ENCODE measurements around the gene EYA2. TPM values are rescaled to one million over a fixed set of nuclear protein-coding genes. Genes with fewer than 3 reads are reported as not detected.

The EYA2 gene
- total RNA-seq, 1 donor from 2014 or later, result 1.3 TPM

GRCh38 chr20:47178851-47179250, 284.2 kb downstream of the EYA2 start:
- Mint-ChIP-seq H3K9me3 (peaks cover 7% of the 10 kb centered on the region), H3K27ac (ENCODE audit: unreplicated experiment) (no peak overlapping the region), H3K27me3 (ENCODE audit: low read depth) (no peaks in the 10 kb centered on the region), H3K36me3 (ENCODE audit: low read depth) (peaks cover 3% of the 10 kb centered on the region), H3K4me1 (peaks cover 4% of the 10 kb centered on the region), H3K4me3 (no peak overlapping the region)
- TF ChIP-seq CTCF (conservative IDR thresholded peaks at IDR 0.05), result no peak
- DNase-seq (ENCODE audit: low read depth, low spot score), result no peak

GRCh38 chr20:47179267-47179666, 284.6 kb downstream of the EYA2 start:
- peaks cover 3% of the 10 kb centered on the region for H3K36me3 Mint-ChIP-seq (ENCODE audit: low read depth)
- no peak for TF ChIP-seq CTCF (conservative IDR thresholded peaks at IDR 0.05)
- no peak overlapping the region for H3K27ac Mint-ChIP-seq (ENCODE audit: unreplicated experiment)
- peaks cover 7% of the 10 kb centered on the region for H3K9me3 Mint-ChIP-seq
- no peaks in the 10 kb centered on the region for H3K27me3 Mint-ChIP-seq (ENCODE audit: low read depth)
- H3K4me1 Mint-ChIP-seq, result peaks cover 4% of the 10 kb centered on the region
- H3K4me3 Mint-ChIP-seq, result no peak overlapping the region
- DNase-seq (ENCODE audit: low read depth, low spot score), result no peak

- Mint-ChIP-seq H3K4me3 (no peak overlapping the region), H3K27me3 (ENCODE audit: low read depth) (no peaks in the 10 kb centered on the region), H3K9me3 (peaks cover 7% of the 10 kb centered on the region), H3K4me1 (peaks cover 4% of the 10 kb centered on the region), H3K36me3 (ENCODE audit: low read depth) (peaks cover 3% of the 10 kb centered on the region), H3K27ac (ENCODE audit: unreplicated experiment) (no peak overlapping the region)
- no peak for DNase-seq (ENCODE audit: low read depth, low spot score)
- no peak for TF ChIP-seq CTCF (conservative IDR thresholded peaks at IDR 0.05)
Observed at GRCh38 chr20:47181056-47181862, 286.6 kb downstream of the EYA2 start.

- Mint-ChIP-seq H3K36me3 (ENCODE audit: low read depth) (peaks cover 3% of the 10 kb centered on the region), H3K27me3 (ENCODE audit: low read depth) (peaks cover 2% of the 10 kb centered on the region), H3K4me3 (no peak overlapping the region), H3K9me3 (peaks cover 9% of the 10 kb centered on the region), H3K4me1 (peaks cover 4% of the 10 kb centered on the region), H3K27ac (ENCODE audit: unreplicated experiment) (no peak overlapping the region)
- no peak for TF ChIP-seq CTCF (conservative IDR thresholded peaks at IDR 0.05)
- DNase-seq (ENCODE audit: low read depth, low spot score), result no peak
Observed at GRCh38 chr20:47183367-47183766, 288.7 kb downstream of the EYA2 start.

- Mint-ChIP-seq H3K36me3 (ENCODE audit: low read depth) (no peaks in the 10 kb centered on the region), H3K4me3 (no peak overlapping the region), H3K4me1 (no peaks in the 10 kb centered on the region), H3K27me3 (ENCODE audit: low read depth) (peaks cover 11% of the 10 kb centered on the region), H3K27ac (ENCODE audit: unreplicated experiment) (no peak overlapping the region), H3K9me3 (peaks cover 6% of the 10 kb centered on the region)
- no peak for DNase-seq (ENCODE audit: low read depth, low spot score)
- TF ChIP-seq CTCF (conservative IDR thresholded peaks at IDR 0.05), result no peak
Observed at GRCh38 chr20:47187450-47188195, 293.0 kb downstream of the EYA2 start.

Measured in neural crest cell (in vitro differentiated cells).